GM23338 (cell line): Measurements from ENCODE around the gene CD3G. TPM values are rescaled to one million over a fixed set of nuclear protein-coding genes. Genes with fewer than 3 reads are reported as not detected.
"Not testable (repeated sequence)": the region's sequence is repeated elsewhere in the genome, so short reads cannot be mapped to it uniquely, and the experiment has no call there.

ENCODE experiments used
- ATAC-seq: fragments of 200-7000 bp; cut with Tn5 transposase; 3 replicates; pipeline ENCODE4 v1.9.1; 2020
- DNase-seq: peaks from one replicate; pipeline ENCODE4 v3.0.0-alpha.2; 2015; ENCODE audit warnings: low spot score
- H2AFZ ChIP-seq: fragments of 200-600 bp; sonication (generic); 2 replicates; pipeline ENCODE4 v1.8.0; 2016; ENCODE audit warnings: antibody characterized with exemption, mild to moderate bottlenecking, moderate library complexity
- H3F3A ChIP-seq: fragments of 200-600 bp; sonication (generic); replicated peaks from 2 replicates; pipeline ENCODE4 v1.8.0; 2017; ENCODE audit warnings: antibody characterized with exemption, mixed run types, low read depth
- H3K27ac ChIP-seq: fragments of 200-600 bp; sonication (generic); 2 replicates; pipeline ENCODE4 v1.6.1; 2016; ENCODE audit warnings: low read depth
- H3K27me3 ChIP-seq: fragments of 200-600 bp; sonication (generic); 2 replicates; pipeline ENCODE4 v1.8.0; 2016; ENCODE audit warnings: mild to moderate bottlenecking, mixed run types, moderate library complexity; ENCODE audit not compliant: insufficient read depth
- H3K36me3 ChIP-seq: fragments of 200-600 bp; sonication (generic); 2 replicates; pipeline ENCODE4 v1.8.0; 2016; ENCODE audit warnings: mild to moderate bottlenecking; ENCODE audit not compliant: insufficient read depth
- H3K4me1 ChIP-seq: fragments of 200-600 bp; sonication (generic); 2 replicates; pipeline ENCODE4 v1.8.0; 2016; ENCODE audit warnings: mild to moderate bottlenecking, moderate library complexity; ENCODE audit not compliant: insufficient read depth
- H3K4me2 ChIP-seq: fragments of 200-600 bp; sonication (generic); 2 replicates; pipeline ENCODE4 v1.7.1; 2017; ENCODE audit warnings: mixed run types
- H3K4me3 ChIP-seq: fragments of 200-600 bp; sonication (generic); 2 replicates; pipeline ENCODE4 v1.6.1; 2016; ENCODE audit warnings: mixed run types
- H3K79me2 ChIP-seq: fragments of 200-600 bp; sonication (generic); replicated peaks from 2 replicates; pipeline ENCODE4 v1.8.0; 2017; ENCODE audit warnings: mild to moderate bottlenecking; ENCODE audit not compliant: insufficient read depth
- H3K9me2 ChIP-seq: fragments of 200-600 bp; sonication (generic); 2 replicates; pipeline ENCODE4 v1.8.0; 2017; ENCODE audit not compliant: insufficient read depth
- H4K20me1 ChIP-seq: fragments of 200-600 bp; sonication (generic); replicated peaks from 2 replicates; pipeline ENCODE4 v1.8.0; 2017; ENCODE audit warnings: mild to moderate bottlenecking; ENCODE audit not compliant: insufficient read depth
- H3K27ac Mint-ChIP-seq: 2 replicates; pipeline ENCODE4 v1.8.0; 2020; ENCODE audit warnings: inconsistent platforms, mild to moderate bottlenecking, moderate library complexity, mixed read lengths
- H3K27me3 Mint-ChIP-seq: 3 replicates; pipeline ENCODE4 v1.8.0; 2022; ENCODE audit warnings: low read depth, mild to moderate bottlenecking, moderate library complexity, mixed read lengths, inconsistent platforms; ENCODE audit not compliant: insufficient read depth, poor library complexity
- H3K36me3 Mint-ChIP-seq: 3 replicates; pipeline ENCODE4 v1.8.0; 2021; ENCODE audit warnings: low read depth, mild to moderate bottlenecking, inconsistent platforms, moderate library complexity, mixed read lengths
- H3K4me1 Mint-ChIP-seq: 3 replicates; pipeline ENCODE4 v1.8.0; 2020; ENCODE audit warnings: mild to moderate bottlenecking, inconsistent platforms, mixed read lengths
- H3K4me3 Mint-ChIP-seq: 3 replicates; pipeline ENCODE4 v1.8.0; 2021; ENCODE audit warnings: moderate library complexity, mild to moderate bottlenecking, inconsistent platforms, mixed read lengths
- H3K9me3 Mint-ChIP-seq: 3 replicates; pipeline ENCODE4 v1.8.0; 2020; ENCODE audit warnings: moderate library complexity, mild to moderate bottlenecking, inconsistent platforms, mixed read lengths
- CREB1 ChIP-seq: fragments of 250-450 bp; sonication (Bioruptor Pico); IDR thresholded peaks from 2 replicates; pipeline ENCODE4 v1.5.0; 2020; ENCODE audit warnings: low read depth, mild to moderate bottlenecking, moderate library complexity
- EZH2 ChIP-seq: fragments of 200-600 bp; sonication (generic); IDR thresholded peaks from one replicate; pipeline ENCODE4 v1.8.0; 2017; ENCODE audit warnings: antibody characterized with exemption, mild to moderate bottlenecking, low read depth; ENCODE audit not compliant: unreplicated experiment
- EZH2phosphoT487 ChIP-seq: fragments of 200-600 bp; sonication (generic); IDR thresholded peaks from one replicate; pipeline ENCODE4 v1.8.1; 2018; ENCODE audit warnings: antibody characterized with exemption; ENCODE audit not compliant: unreplicated experiment
- NANOG ChIP-seq: IDR thresholded peaks from 2 replicates; pipeline ENCODE4 v1.6.1; 2016; ENCODE audit warnings: antibody characterized with exemption, borderline replicate concordance
- STAT1 ChIP-seq: IDR thresholded peaks from one replicate; pipeline ENCODE4 v1.6.1; 2016; ENCODE audit warnings: antibody characterized with exemption; ENCODE audit not compliant: unreplicated experiment
- polyA plus RNA-seq: library from polyadenylated mRNA; unstranded; fragments of >200 nt; fragmentation: Nextera tagmentation; extraction: Ambion mirVana; gene quantifications from 2 replicates; pipeline ENCODE4 v1.2.1, GENCODE V29; 2016
- total RNA-seq: library from RNA; depleted of rRNA; stranded (reverse); fragments of >200 nt; shearing (Covaris generic); gene quantifications from 2 replicates; pipeline ENCODE4 v1.2.3, GENCODE V29; 2014
- TF ChIP-seq, protein P1 (sequence below), 2 experiments: fragments of 200-600 bp in 1 of 2; sonication (generic) in 1 of 2; conservative IDR thresholded peaks; 2 replicates each; pipeline versions ENCODE4 v1.5.1 to v1.6.1; 2016 to 2017; ENCODE audit warnings: antibody characterized with exemption in 2 of 2, low read depth in 2 of 2, mild to moderate bottlenecking in 2 of 2, moderate library complexity in 1 of 2
- TF ChIP-seq, protein P2 (sequence below): fragments of 250-450 bp; sonication (Bioruptor Pico); IDR thresholded peaks from 2 replicates; pipeline ENCODE4 v1.5.0; 2020; ENCODE audit warnings: mild to moderate bottlenecking, moderate library complexity

Gene CD3G
- total and polyA plus RNA-seq, 2 experiments from 2014 or later: not detected

DNA sequence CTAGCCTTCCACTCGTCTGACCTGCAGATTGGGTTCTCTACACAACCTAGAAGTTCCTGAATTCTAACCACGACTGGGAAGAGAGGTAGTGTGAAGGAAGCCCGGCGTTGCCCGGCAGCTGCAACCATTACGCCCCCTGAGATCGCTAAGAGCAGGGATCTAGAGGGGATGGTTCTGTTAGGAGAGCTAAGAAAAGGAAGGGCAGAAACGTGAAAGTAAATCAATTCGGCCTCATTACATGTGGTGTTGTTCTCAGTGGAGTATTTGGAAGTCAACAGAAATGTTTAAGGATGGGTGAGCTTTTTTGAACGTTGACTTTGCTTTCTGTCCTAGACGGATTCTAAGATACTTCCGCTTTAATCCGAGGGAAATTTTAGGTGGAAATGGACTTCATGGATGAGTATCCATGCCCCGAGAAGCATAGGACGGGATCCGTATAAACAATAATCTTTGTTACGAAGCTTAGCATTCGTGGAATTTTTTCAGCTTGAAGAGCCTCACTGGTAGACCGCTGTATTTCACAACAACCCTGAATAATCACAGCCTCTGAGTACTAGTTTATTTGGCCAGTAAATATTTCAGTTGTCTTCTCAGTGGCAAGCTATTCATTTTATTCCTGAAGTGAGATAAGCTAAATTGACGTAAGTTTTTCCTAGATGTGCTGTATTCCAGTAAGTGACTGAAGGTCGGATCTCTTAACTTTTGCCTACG lies 57.9 kb downstream of the CD3G start:
- ATAC-seq (no peak; the same call in 2 of the 3 replicates), DNase-seq (peak; percentile 22)
- Histone ChIP-seq H3K4me1 (no peaks in the 10 kb centered on the region; the same call in 1 of the 2 replicates), H3K9me2 (no peaks in the 10 kb centered on the region), H3K4me3 (peak overlapping the region; percentile 89), H3K27me3 (no peaks in the 10 kb centered on the region), H3K4me2 (peak overlapping the region; percentile 76), H3K79me2 (peaks cover 56% of the 10 kb centered on the region), H3K27ac (peak overlapping the region; percentile 74), H2AFZ (peak overlapping the region; percentile 28; the same call in 1 of the 2 replicates), H3F3A (0 out of 2 replicates have a peak, but pooled peaks cover 5% of the 10 kb centered on the region), H4K20me1 (peaks cover 19% of the 10 kb centered on the region; the same call in 1 of the 2 replicates), H3K36me3 (peaks cover 4% of the 10 kb centered on the region)
- Mint-ChIP-seq H3K27ac (peak overlapping the region; percentile 99), H3K9me3 (no peaks in the 10 kb centered on the region), H3K27me3 (peaks cover 5% of the 10 kb centered on the region), H3K4me3 (peak overlapping the region; percentile 98), H3K4me1 (peaks cover 13% of the 10 kb centered on the region; the same call in 2 of the 3 replicates), H3K36me3 (peaks cover 11% of the 10 kb centered on the region)
- TF ChIP-seq EZH2phosphoT487 (no peak), STAT1 (no peak), CREB1 (no peak), EZH2 (no peak), NANOG (no peak)
- TF ChIP-seq, protein P1, sequence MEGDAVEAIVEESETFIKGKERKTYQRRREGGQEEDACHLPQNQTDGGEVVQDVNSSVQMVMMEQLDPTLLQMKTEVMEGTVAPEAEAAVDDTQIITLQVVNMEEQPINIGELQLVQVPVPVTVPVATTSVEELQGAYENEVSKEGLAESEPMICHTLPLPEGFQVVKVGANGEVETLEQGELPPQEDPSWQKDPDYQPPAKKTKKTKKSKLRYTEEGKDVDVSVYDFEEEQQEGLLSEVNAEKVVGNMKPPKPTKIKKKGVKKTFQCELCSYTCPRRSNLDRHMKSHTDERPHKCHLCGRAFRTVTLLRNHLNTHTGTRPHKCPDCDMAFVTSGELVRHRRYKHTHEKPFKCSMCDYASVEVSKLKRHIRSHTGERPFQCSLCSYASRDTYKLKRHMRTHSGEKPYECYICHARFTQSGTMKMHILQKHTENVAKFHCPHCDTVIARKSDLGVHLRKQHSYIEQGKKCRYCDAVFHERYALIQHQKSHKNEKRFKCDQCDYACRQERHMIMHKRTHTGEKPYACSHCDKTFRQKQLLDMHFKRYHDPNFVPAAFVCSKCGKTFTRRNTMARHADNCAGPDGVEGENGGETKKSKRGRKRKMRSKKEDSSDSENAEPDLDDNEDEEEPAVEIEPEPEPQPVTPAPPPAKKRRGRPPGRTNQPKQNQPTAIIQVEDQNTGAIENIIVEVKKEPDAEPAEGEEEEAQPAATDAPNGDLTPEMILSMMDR (conservative IDR thresholded peaks at IDR 0.05; ENCODE audit: low read depth in 2 of 2): 0 out of 4 replicates have a peak, but pooled peaks of 1 of the 2 experiments have one; percentile 7
- TF ChIP-seq, protein P2, sequence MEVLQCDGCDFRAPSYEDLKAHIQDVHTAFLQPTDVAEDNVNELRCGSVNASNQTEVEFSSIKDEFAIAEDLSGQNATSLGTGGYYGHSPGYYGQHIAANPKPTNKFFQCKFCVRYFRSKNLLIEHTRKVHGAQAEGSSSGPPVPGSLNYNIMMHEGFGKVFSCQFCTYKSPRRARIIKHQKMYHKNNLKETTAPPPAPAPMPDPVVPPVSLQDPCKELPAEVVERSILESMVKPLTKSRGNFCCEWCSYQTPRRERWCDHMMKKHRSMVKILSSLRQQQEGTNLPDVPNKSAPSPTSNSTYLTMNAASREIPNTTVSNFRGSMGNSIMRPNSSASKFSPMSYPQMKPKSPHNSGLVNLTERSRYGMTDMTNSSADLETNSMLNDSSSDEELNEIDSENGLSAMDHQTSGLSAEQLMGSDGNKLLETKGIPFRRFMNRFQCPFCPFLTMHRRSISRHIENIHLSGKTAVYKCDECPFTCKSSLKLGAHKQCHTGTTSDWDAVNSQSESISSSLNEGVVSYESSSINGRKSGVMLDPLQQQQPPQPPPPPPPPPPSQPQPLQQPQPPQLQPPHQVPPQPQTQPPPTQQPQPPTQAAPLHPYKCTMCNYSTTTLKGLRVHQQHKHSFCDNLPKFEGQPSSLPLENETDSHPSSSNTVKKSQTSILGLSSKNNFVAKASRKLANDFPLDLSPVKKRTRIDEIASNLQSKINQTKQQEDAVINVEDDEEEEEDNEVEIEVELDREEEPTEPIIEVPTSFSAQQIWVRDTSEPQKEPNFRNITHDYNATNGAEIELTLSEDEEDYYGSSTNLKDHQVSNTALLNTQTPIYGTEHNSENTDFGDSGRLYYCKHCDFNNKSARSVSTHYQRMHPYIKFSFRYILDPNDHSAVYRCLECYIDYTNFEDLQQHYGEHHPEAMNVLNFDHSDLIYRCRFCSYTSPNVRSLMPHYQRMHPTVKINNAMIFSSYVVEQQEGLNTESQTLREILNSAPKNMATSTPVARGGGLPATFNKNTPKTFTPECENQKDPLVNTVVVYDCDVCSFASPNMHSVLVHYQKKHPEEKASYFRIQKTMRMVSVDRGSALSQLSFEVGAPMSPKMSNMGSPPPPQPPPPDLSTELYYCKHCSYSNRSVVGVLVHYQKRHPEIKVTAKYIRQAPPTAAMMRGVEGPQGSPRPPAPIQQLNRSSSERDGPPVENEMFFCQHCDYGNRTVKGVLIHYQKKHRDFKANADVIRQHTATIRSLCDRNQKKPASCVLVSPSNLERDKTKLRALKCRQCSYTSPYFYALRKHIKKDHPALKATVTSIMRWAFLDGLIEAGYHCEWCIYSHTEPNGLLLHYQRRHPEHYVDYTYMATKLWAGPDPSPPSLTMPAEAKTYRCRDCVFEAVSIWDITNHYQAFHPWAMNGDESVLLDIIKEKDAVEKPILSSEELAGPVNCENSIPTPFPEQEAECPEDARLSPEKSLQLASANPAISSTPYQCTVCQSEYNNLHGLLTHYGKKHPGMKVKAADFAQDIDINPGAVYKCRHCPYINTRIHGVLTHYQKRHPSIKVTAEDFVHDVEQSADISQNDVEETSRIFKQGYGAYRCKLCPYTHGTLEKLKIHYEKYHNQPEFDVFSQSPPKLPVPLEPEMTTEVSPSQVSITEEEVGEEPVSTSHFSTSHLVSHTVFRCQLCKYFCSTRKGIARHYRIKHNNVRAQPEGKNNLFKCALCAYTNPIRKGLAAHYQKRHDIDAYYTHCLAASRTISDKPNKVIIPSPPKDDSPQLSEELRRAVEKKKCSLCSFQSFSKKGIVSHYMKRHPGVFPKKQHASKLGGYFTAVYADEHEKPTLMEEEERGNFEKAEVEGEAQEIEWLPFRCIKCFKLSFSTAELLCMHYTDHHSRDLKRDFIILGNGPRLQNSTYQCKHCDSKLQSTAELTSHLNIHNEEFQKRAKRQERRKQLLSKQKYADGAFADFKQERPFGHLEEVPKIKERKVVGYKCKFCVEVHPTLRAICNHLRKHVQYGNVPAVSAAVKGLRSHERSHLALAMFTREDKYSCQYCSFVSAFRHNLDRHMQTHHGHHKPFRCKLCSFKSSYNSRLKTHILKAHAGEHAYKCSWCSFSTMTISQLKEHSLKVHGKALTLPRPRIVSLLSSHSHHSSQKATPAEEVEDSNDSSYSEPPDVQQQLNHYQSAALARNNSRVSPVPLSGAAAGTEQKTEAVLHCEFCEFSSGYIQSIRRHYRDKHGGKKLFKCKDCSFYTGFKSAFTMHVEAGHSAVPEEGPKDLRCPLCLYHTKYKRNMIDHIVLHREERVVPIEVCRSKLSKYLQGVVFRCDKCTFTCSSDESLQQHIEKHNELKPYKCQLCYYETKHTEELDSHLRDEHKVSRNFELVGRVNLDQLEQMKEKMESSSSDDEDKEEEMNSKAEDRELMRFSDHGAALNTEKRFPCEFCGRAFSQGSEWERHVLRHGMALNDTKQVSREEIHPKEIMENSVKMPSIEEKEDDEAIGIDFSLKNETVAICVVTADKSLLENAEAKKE: no peak

DNA sequence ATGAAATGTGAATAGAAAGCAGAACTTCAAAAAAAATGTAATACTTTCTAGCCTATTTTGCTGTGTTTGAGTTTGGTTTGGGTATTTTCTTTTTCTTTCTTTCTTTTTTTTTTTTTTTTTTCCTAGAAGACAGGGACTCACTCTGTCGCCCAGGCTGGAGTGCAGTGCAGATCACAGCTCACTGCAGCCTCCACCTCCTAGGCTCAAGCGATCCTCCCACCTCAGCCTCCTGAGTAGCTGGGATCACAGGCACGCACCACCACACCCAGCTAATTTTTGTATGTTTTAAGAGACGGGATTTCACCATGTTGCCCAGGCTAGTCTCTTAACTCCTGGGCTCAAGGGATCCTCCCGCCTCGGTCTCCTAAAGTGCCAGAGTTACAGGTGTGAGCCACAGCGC lies 58.5 kb downstream of the CD3G start:
- H3K27me3 ChIP-seq, H3K9me3 Mint-ChIP-seq, ATAC-seq, DNase-seq, H3K4me1 ChIP-seq, H3K27me3 Mint-ChIP-seq, H3F3A ChIP-seq, H3K27ac ChIP-seq, H3K9me2 ChIP-seq, H2AFZ ChIP-seq, H3K36me3 ChIP-seq: not testable (repeated sequence)
- Mint-ChIP-seq H3K4me3 (peak overlapping the region; percentile 98), H3K4me1 (peaks cover 13% of the 10 kb centered on the region; the same call in 2 of the 3 replicates), H3K36me3 (peaks cover 17% of the 10 kb centered on the region), H3K27ac (peak overlapping the region; percentile 49; the same call in 1 of the 2 replicates)
- peak overlapping the region; percentile 76 for H3K4me2 ChIP-seq
- peaks cover 19% of the 10 kb centered on the region; the same call in 1 of the 2 replicates for H4K20me1 ChIP-seq
- H3K79me2 ChIP-seq: peaks cover 60% of the 10 kb centered on the region
- peak overlapping the region; percentile 89 for H3K4me3 ChIP-seq
